SK-N-SH (cell line): Measurements from ENCODE around the gene ATP11A. TPM values are rescaled to one million over a fixed set of nuclear protein-coding genes. Genes with fewer than 3 reads are reported as not detected.

Source experiments
- CTCF ChIA-PET: fragments of 300-600, 350-600 bp; formaldehyde crosslinking; extraction: SDS; loops from one replicate; lab custom pipeline; 2021; lab: Yijun Ruan, JAX
- POLR2A ChIA-PET: fragments of 350-600 bp; sonication (Branson Sonifier 250); formaldehyde crosslinking; extraction: SDS; loops from one replicate; lab custom pipeline; 2020; ENCODE audit warnings: antibody characterized with exemption, inconsistent platforms; lab: Yijun Ruan, JAX
- DNase-seq: peaks from one replicate; pipeline ENCODE4 v3.0.0; 2012
- H2AFZ ChIP-seq: fragments of 200-600 bp; sonication (generic); 2 replicates; pipeline ENCODE4 v1.8.1; 2016; ENCODE audit warnings: antibody characterized with exemption, mild to moderate bottlenecking, low read depth
- H3F3A ChIP-seq: fragments of 200-600 bp; sonication (generic); replicated peaks from 2 replicates; pipeline ENCODE3; 2016; ENCODE audit warnings: antibody characterized with exemption, mild to moderate bottlenecking; ENCODE audit not compliant: insufficient read depth
- H3K27ac ChIP-seq, 2 experiments: fragments of 200-500 bp in 1 of 2; fragments of 200-600 bp in 1 of 2; sonication (Bioruptor generic) in 1 of 2; sonication (generic), shearing (Covaris generic) in 1 of 2; 2 replicates each; pipeline versions ENCODE4 v1.5.1 to v1.6.1; 2014 to 2016; ENCODE audit warnings: low read depth in 2 of 2, inconsistent platforms in 1 of 2, low read length in 1 of 2, mild to moderate bottlenecking in 1 of 2, mixed read lengths in 1 of 2
- H3K27me3 ChIP-seq: fragments of 200-600 bp; sonication (generic), shearing (Covaris generic); 2 replicates; pipeline ENCODE4 v1.6.1; 2016; ENCODE audit warnings: mixed run types; ENCODE audit not compliant: insufficient read depth
- H3K36me3 ChIP-seq, 2 experiments: fragments of 200-500 bp in 1 of 2; fragments of 200-600 bp in 1 of 2; sonication (Bioruptor generic) in 1 of 2; sonication (generic) in 1 of 2; replicated peaks in 1 of 2; 2 replicates each; pipeline versions ENCODE3 to v1.5.1; 2014 to 2016; ENCODE audit warnings: low read length in 1 of 2, mild to moderate bottlenecking in 1 of 2; ENCODE audit not compliant: insufficient read depth in 2 of 2, control insufficient read depth in 1 of 2
- H3K4me1 ChIP-seq, 2 experiments: fragments of 200-500 bp in 1 of 2; fragments of 200-600 bp in 1 of 2; sonication (Bioruptor generic) in 1 of 2; sonication (generic), shearing (Covaris generic) in 1 of 2; 2 replicates each; pipeline versions ENCODE4 v1.5.1 to v1.6.1; 2014 to 2016; ENCODE audit warnings: low read depth in 1 of 2, low read length in 1 of 2, mixed run types in 1 of 2; ENCODE audit not compliant: insufficient read depth in 2 of 2, control insufficient read depth in 1 of 2
- H3K4me2 ChIP-seq: fragments of 200-600 bp; sonication (generic), shearing (Covaris generic); 2 replicates; pipeline ENCODE4 v1.6.1; 2017; ENCODE audit warnings: mixed run types
- H3K4me3 ChIP-seq, 2 experiments: fragments of 200-500 bp in 1 of 2; fragments of 200-600 bp in 1 of 2; sonication (Bioruptor generic) in 1 of 2; sonication (generic), shearing (Covaris generic) in 1 of 2; 2 replicates each; pipeline versions ENCODE4 v1.5.1 to v1.8.1; 2014 to 2016; ENCODE audit warnings: low read depth in 2 of 2, inconsistent platforms in 1 of 2, low read length in 1 of 2, mild to moderate bottlenecking in 1 of 2, mixed read lengths in 1 of 2, moderate library complexity in 1 of 2
- H3K79me2 ChIP-seq: fragments of 200-600 bp; sonication (generic); 2 replicates; pipeline ENCODE4 v1.8.1; 2017; ENCODE audit warnings: mild to moderate bottlenecking; ENCODE audit not compliant: insufficient read depth
- H3K9ac ChIP-seq: fragments of 200-600 bp; sonication (generic); 2 replicates; pipeline ENCODE4 v1.6.1; 2017; ENCODE audit warnings: mixed run types
- H3K9me2 ChIP-seq: fragments of 200-600 bp; sonication (generic); 2 replicates; pipeline ENCODE4 v1.6.1; 2017; ENCODE audit warnings: mixed run types
- H3K9me3 ChIP-seq: fragments of 200-600 bp; sonication (generic); 2 replicates; pipeline ENCODE4 v1.6.1; 2017; ENCODE audit warnings: mixed run types, mild to moderate bottlenecking, moderate library complexity
- H4K20me1 ChIP-seq: fragments of 200-600 bp; sonication (generic); 2 replicates; pipeline ENCODE4 v1.6.1; 2017; ENCODE audit warnings: mild to moderate bottlenecking, mixed run types; ENCODE audit not compliant: insufficient read depth
- CHD2 ChIP-seq: fragments of 150-350 bp; IDR thresholded peaks from 2 replicates; pipeline ENCODE4 v1.6.1; 2018; ENCODE audit warnings: low read length; ENCODE audit not compliant: partially characterized antibody
- ELF1 ChIP-seq: IDR thresholded peaks from 2 replicates; pipeline ENCODE4 v1.4.0; 2012
- EP300 ChIP-seq, 2 experiments: IDR thresholded peaks; 2 replicates each; pipeline versions ENCODE4 v1.4.0 to v1.6.1; 2012; ENCODE audit warnings: borderline replicate concordance in 1 of 2, low read depth in 1 of 2, low read length in 1 of 2
- EZH2phosphoT487 ChIP-seq: fragments of 200-600 bp; sonication (generic); IDR thresholded peaks from 2 replicates; pipeline ENCODE4 v1.6.1; 2017; ENCODE audit warnings: low read depth, mixed run types, mild to moderate bottlenecking, antibody characterized with exemption, moderate library complexity, borderline replicate concordance
- FOSL2 ChIP-seq: IDR thresholded peaks from 2 replicates; pipeline ENCODE4 v1.4.0; 2012; ENCODE audit warnings: low read depth, mild to moderate bottlenecking, moderate library complexity, borderline replicate concordance
- FOXJ3 ChIP-seq: sonication (generic); formaldehyde crosslinking; IDR thresholded peaks from 2 replicates; pipeline ENCODE4 v1.5.1; 2020; ENCODE audit warnings: mild to moderate bottlenecking, missing genetic modification reagents
- GABPA ChIP-seq: IDR thresholded peaks from 2 replicates; pipeline ENCODE4 v1.4.0; 2012; ENCODE audit warnings: low read depth, mild to moderate bottlenecking
- IRF3 ChIP-seq: fragments of 150-350 bp; IDR thresholded peaks from 2 replicates; pipeline ENCODE4 v1.6.1; 2016; ENCODE audit warnings: mild to moderate bottlenecking, low read depth, low read length
- JUND ChIP-seq: IDR thresholded peaks from 2 replicates; pipeline ENCODE4 v1.4.0; 2012
- MXI1 ChIP-seq: IDR thresholded peaks from 2 replicates; pipeline ENCODE4 v1.6.1; 2012; ENCODE audit warnings: mild to moderate bottlenecking, low read depth, low read length, improper control_type of control experiment
- NRF1 ChIP-seq: IDR thresholded peaks from 2 replicates; pipeline ENCODE4 v1.6.1; 2012; ENCODE audit warnings: low read depth, mild to moderate bottlenecking, low read length
- POLR2AphosphoS5 ChIP-seq: IDR thresholded peaks from 2 replicates; pipeline ENCODE4 v1.6.1; 2012; ENCODE audit warnings: low read depth, low read length
- RAD21 ChIP-seq: IDR thresholded peaks from 2 replicates; pipeline ENCODE4 v1.6.1; 2012; ENCODE audit warnings: mild to moderate bottlenecking, low read length
- REST ChIP-seq: IDR thresholded peaks from 2 replicates; pipeline ENCODE4 v1.6.1; 2012; ENCODE audit warnings: mild to moderate bottlenecking, low read depth, low read length, moderate library complexity
- SIN3A ChIP-seq: IDR thresholded peaks from 2 replicates; pipeline ENCODE4 v1.6.1; 2012; ENCODE audit warnings: low read depth, mild to moderate bottlenecking, low read length, moderate library complexity, borderline replicate concordance
- SMC3 ChIP-seq: IDR thresholded peaks from 2 replicates; pipeline ENCODE4 v1.6.1; 2012; ENCODE audit warnings: low read depth, low read length, improper control_type of control experiment
- TAF1 ChIP-seq: IDR thresholded peaks from 2 replicates; pipeline ENCODE4 v1.6.1; 2012; ENCODE audit warnings: low read depth, mild to moderate bottlenecking, low read length, moderate library complexity, borderline replicate concordance
- TCF12 ChIP-seq: IDR thresholded peaks from 2 replicates; pipeline ENCODE4 v1.4.0; 2012
- TEAD4 ChIP-seq: IDR thresholded peaks from 2 replicates; pipeline ENCODE4 v1.4.0; 2012; ENCODE audit warnings: mild to moderate bottlenecking, borderline replicate concordance; ENCODE audit not compliant: insufficient read depth
- USF1 ChIP-seq: IDR thresholded peaks from 2 replicates; pipeline ENCODE4 v1.4.0; 2012; ENCODE audit warnings: low read depth, borderline replicate concordance
- USF2 ChIP-seq: fragments of 150-350 bp; IDR thresholded peaks from 2 replicates; pipeline ENCODE4 v1.6.1; 2017; ENCODE audit warnings: antibody characterized with exemption, low read length, low read depth, borderline replicate concordance
- YY1 ChIP-seq: IDR thresholded peaks from 2 replicates; pipeline ENCODE4 v1.4.0; 2012; ENCODE audit warnings: low read depth, mild to moderate bottlenecking
- WGBS: methylation state at CpG from one replicate; pipeline ENCODE4 v1.1.6; 2017; ENCODE audit warnings: low lambda C conversion rate; 5-methylcytosine and 5-hydroxymethylcytosine counted together
- polyA plus RNA-seq, 3 experiments: library from polyadenylated mRNA; depleted of rRNA; stranded (reverse); fragments of >200 nt; gene quantifications; 2 replicates each; pipeline ENCODE4 v1.2.3, GENCODE V29; 2012

ATP11A gene
- polyA plus RNA-seq, 1 of the 3 experiments (the other 2 are of a cell fraction): 4.1 TPM

- TF ChIP-seq POLR2AphosphoS5: no peak
- TF ChIP-seq MXI1: no peak
Measured at GRCh38 chr13:112668924-112669323, 20.9 kb upstream of the ATP11A start (continued).

GRCh38 chr13:112669881-112670499 lies 19.8 kb upstream of the ATP11A start:
- no peaks in the 10 kb centered on the region for H3F3A ChIP-seq
- H3K9ac ChIP-seq: no peak overlapping the region
- WGBS: 70% methylated on average over 9 of the region's 10 CpGs
- no peak overlapping the region for H3K4me2 ChIP-seq
- H3K9me3 ChIP-seq: no peaks in the 10 kb centered on the region
- no peak for DNase-seq
- H4K20me1 ChIP-seq: no peaks in the 10 kb centered on the region
- no peak for TF ChIP-seq IRF3
- no peak for TF ChIP-seq FOXJ3
- TF ChIP-seq USF1: no peak
- TF ChIP-seq CHD2: no peak
- TF ChIP-seq SMC3: no peak
- no peak for TF ChIP-seq GABPA
- no peak for TF ChIP-seq RAD21
- no peak for TF ChIP-seq NRF1
- no peak for TF ChIP-seq SIN3A
- TF ChIP-seq ELF1: no peak
- TF ChIP-seq JUND: no peak
- no peak for TF ChIP-seq USF2
- TF ChIP-seq EZH2phosphoT487: no peak
- no peak for TF ChIP-seq REST
- no peak for TF ChIP-seq TAF1
- no peak for TF ChIP-seq TCF12
- TF ChIP-seq TEAD4: no peak
- no peak for TF ChIP-seq YY1
- TF ChIP-seq EP300 (IDR thresholded peaks at IDR 0.05; ENCODE audit: borderline replicate concordance in 1 of 2, low read depth in 1 of 2, low read length in 1 of 2): no peak
- TF ChIP-seq FOSL2: no peak
- no peaks in the 10 kb centered on the region; a peak in 1 of 4 replicates for H3K4me1 ChIP-seq
- H3K36me3 ChIP-seq: no peaks in the 10 kb centered on the region
- no peaks in the 10 kb centered on the region for H3K9me2 ChIP-seq
- H3K79me2 ChIP-seq: no peaks in the 10 kb centered on the region
- CTCF ChIA-PET: interaction anchor here (1.0 kb wide), 1 partner anchor 153 kb away, joined by 3 read pairs; no protein-coding TSS in a partner anchor
- H3K4me3 ChIP-seq: no peak overlapping the region
- H3K27me3 ChIP-seq: no peaks in the 10 kb centered on the region; the same call in 1 of the 2 replicates
- POLR2A ChIA-PET: no interaction called here
- H2AFZ ChIP-seq: no peak overlapping the region
- H3K27ac ChIP-seq: no peak overlapping the region
